DND-41 (cell line): ENCODE measurements around the gene ACSM6.
A peak's percentile ranks its signal among the peaks of the same experiment; 100 is the strongest.

Source experiments
- ATAC-seq: fragments of 200-7000 bp; cut with Tn5 transposase; 3 replicates; pipeline ENCODE4 v1.9.1; 2021; ENCODE audit warnings: low read depth; ENCODE audit not compliant: insufficient read depth
- DNase-seq: peaks from one replicate; pipeline ENCODE4 v3.0.0-alpha.2; 2020
- H2AFZ ChIP-seq: 2 replicates; pipeline ENCODE4 v1.6.0; 2012; ENCODE audit warnings: low read depth, low read length
- H3K27ac ChIP-seq: 2 replicates; pipeline ENCODE4 v1.5.1; 2012; ENCODE audit warnings: low read length, inconsistent platforms
- H3K27me3 ChIP-seq: fragments of 200-600 bp; sonication (generic); 2 replicates; pipeline ENCODE4 v1.6.0; 2012; ENCODE audit warnings: low read length, mild to moderate bottlenecking, inconsistent platforms; ENCODE audit not compliant: insufficient read depth, poor library complexity
- H3K36me3 ChIP-seq: 2 replicates; pipeline ENCODE4 v1.5.1; 2012; ENCODE audit warnings: low read length, inconsistent platforms; ENCODE audit not compliant: insufficient read depth
- H3K4me1 ChIP-seq: 2 replicates; pipeline ENCODE4 v1.5.1; 2012; ENCODE audit warnings: mild to moderate bottlenecking, low read length; ENCODE audit not compliant: insufficient read depth
- H3K4me2 ChIP-seq: 2 replicates; pipeline ENCODE4 v1.6.0; 2012; ENCODE audit warnings: mild to moderate bottlenecking, moderate library complexity, low read length, inconsistent platforms; ENCODE audit not compliant: insufficient read depth
- H3K4me3 ChIP-seq, 2 experiments: fragments of 200-600 bp in 1 of 2; shearing (Covaris generic) in 1 of 2; 2 replicates each; pipeline ENCODE4 v1.5.1; 2012 to 2016; ENCODE audit warnings: inconsistent platforms in 2 of 2, low read length in 2 of 2, mild to moderate bottlenecking in 2 of 2, low read depth in 1 of 2, moderate library complexity in 1 of 2
- H3K79me2 ChIP-seq: 2 replicates; pipeline ENCODE4 v1.6.0; 2012; ENCODE audit warnings: low read length, inconsistent platforms; ENCODE audit not compliant: insufficient read depth
- H3K9ac ChIP-seq: 2 replicates; pipeline ENCODE4 v1.6.0; 2012; ENCODE audit warnings: low read depth, mild to moderate bottlenecking, inconsistent platforms, low read length, moderate library complexity
- H3K9me3 ChIP-seq: 2 replicates; pipeline ENCODE4 v1.5.1; 2012; ENCODE audit warnings: low read length, moderate library complexity, mild to moderate bottlenecking, inconsistent platforms; ENCODE audit not compliant: insufficient read depth, severe bottlenecking
- H4K20me1 ChIP-seq: 2 replicates; pipeline ENCODE4 v1.6.0; 2012; ENCODE audit warnings: low read length; ENCODE audit not compliant: insufficient read depth
- EZH2 ChIP-seq: IDR thresholded peaks from 3 replicates; pipeline ENCODE4 v1.6.1; 2012; ENCODE audit warnings: borderline replicate concordance, low read depth, mild to moderate bottlenecking, moderate library complexity, low read length, inconsistent platforms; ENCODE audit not compliant: severe bottlenecking
- TF ChIP-seq, protein P1 (sequence below): IDR thresholded peaks from 2 replicates; pipeline ENCODE4 v1.5.1; 2012; ENCODE audit warnings: borderline replicate concordance, low read length, moderate library complexity, mild to moderate bottlenecking; ENCODE audit not compliant: poor library complexity, severe bottlenecking; ENCODE audit errors: extremely low read depth

ACSM6 gene

DNA sequence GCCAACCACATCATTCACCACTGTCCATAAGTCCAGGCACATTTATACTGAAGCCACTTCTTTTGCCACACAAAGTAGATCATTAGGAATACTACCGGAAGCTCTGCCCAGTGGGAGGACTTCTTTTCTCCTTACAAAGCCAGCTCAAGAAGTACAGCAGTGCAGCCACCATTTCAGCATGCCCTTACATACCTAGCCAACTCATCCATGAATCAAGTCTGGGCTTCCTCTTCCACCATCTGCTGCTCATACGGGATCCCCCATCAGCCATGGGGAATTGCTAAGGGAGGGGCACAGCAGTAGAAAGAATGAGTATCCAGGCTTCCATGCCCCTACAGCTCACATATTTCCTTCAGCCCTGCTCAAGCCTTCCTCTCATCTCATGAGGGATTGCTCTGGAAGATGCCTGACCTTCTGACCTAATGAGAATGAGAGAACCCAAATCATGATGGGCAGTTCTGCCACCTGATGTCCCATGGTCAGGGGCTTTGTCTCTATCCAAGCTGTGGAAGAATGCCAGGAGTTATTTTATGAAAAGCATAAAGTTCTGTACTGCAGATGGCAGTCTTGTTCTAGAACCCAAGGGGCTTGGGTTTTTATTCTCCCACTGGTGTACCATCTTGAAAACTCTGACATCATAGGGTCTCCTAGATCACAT, 39.5 kb downstream of the ACSM6 start:
- Histone ChIP-seq H3K4me1 (no peaks in the 10 kb centered on the region), H3K4me3 (no peak overlapping the region), H3K27me3 (no peaks in the 10 kb centered on the region), H3K36me3 (no peaks in the 10 kb centered on the region), H3K27ac (no peak overlapping the region), H3K79me2 (no peaks in the 10 kb centered on the region), H3K4me2 (no peak overlapping the region), H4K20me1 (no peaks in the 10 kb centered on the region), H3K9me3 (no peaks in the 10 kb centered on the region), H3K9ac (no peak overlapping the region), H2AFZ (no peak overlapping the region)
- TF ChIP-seq, protein P1, sequence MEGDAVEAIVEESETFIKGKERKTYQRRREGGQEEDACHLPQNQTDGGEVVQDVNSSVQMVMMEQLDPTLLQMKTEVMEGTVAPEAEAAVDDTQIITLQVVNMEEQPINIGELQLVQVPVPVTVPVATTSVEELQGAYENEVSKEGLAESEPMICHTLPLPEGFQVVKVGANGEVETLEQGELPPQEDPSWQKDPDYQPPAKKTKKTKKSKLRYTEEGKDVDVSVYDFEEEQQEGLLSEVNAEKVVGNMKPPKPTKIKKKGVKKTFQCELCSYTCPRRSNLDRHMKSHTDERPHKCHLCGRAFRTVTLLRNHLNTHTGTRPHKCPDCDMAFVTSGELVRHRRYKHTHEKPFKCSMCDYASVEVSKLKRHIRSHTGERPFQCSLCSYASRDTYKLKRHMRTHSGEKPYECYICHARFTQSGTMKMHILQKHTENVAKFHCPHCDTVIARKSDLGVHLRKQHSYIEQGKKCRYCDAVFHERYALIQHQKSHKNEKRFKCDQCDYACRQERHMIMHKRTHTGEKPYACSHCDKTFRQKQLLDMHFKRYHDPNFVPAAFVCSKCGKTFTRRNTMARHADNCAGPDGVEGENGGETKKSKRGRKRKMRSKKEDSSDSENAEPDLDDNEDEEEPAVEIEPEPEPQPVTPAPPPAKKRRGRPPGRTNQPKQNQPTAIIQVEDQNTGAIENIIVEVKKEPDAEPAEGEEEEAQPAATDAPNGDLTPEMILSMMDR: no peak
- ATAC-seq (no peak), DNase-seq (no peak)

DNA sequence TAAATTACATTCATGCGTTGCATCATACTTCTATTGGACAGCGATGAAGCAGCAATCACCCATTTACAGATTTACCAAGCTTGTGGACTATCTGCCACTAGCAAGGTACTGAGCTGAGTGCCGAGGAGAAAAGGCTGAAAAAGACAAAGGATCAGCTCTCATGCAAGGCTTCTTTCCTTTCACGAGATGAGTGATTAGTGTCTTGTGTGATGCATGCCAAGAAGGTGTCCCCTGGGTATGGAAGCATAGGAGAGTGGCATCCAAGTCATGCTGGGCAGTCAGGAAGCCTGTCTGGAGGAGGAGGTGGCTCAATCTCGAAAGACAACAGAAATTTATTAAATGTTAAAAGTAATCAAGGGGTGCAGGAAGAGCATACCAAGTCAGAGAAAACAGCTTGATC, 40.9 kb downstream of the ACSM6 start:
- DNase-seq (no peak), ATAC-seq (no peak)
- Histone ChIP-seq H4K20me1 (no peaks in the 10 kb centered on the region), H3K4me3 (no peak overlapping the region), H3K27ac (no peak overlapping the region), H2AFZ (no peak overlapping the region), H3K4me2 (no peak overlapping the region), H3K4me1 (no peaks in the 10 kb centered on the region), H3K9me3 (no peaks in the 10 kb centered on the region), H3K9ac (no peak overlapping the region), H3K27me3 (no peaks in the 10 kb centered on the region), H3K79me2 (no peaks in the 10 kb centered on the region), H3K36me3 (no peaks in the 10 kb centered on the region)
- no peak for TF ChIP-seq EZH2
- TF ChIP-seq, protein P1: no peak

DNA sequence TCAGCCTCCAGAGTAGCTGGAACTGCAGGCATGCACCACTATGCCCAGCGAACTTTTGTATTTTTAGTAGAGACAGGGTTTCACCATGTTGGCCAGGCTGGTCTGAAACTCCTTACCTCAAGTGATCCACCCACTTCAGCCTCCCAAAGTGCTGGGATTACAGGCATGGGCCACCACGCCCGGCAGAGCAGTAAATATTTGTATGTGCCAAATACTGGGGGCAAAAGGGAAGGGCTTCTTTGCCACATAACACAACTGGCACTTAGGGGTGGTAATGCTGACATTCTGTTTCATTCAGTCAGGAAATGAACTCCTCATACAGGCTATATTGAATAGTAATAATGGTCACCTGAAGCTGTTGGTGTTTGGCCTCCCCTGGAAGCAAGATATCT, 41.6 kb downstream of the ACSM6 start:
- Histone ChIP-seq H3K4me3 (no peak overlapping the region), H3K27me3 (no peaks in the 10 kb centered on the region), H3K4me2 (no peak overlapping the region), H3K4me1 (no peaks in the 10 kb centered on the region), H3K27ac (no peak overlapping the region), H3K9ac (no peak overlapping the region), H2AFZ (no peak overlapping the region), H4K20me1 (no peaks in the 10 kb centered on the region), H3K79me2 (no peaks in the 10 kb centered on the region), H3K9me3 (no peaks in the 10 kb centered on the region), H3K36me3 (no peaks in the 10 kb centered on the region)
- ATAC-seq (0 out of 3 replicates have a peak, but pooled peaks have one; percentile 12), DNase-seq (no peak)
- no peak for TF ChIP-seq EZH2
- TF ChIP-seq, protein P1: no peak
